ENCODE data around the gene SPAG17.

SPAG17 gene

DNA sequence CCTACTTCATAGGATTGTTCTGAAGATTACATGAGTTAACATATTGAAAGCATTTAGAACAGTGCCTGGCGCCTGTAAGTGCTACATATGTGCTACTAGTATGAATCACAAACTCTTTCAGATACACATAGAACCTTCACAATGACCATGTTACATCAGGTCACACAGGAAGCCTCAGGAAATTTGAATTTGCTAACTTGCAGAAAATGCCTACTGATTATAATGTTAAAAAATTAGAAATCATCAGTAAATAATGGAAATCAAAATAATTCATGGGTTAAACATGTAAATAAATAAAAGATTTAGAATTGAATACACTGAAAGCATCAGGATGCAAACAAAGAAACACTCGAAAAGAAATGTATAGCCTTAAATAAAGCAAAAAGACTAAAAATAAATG, 94.9 kb downstream of the SPAG17 start:
- Histone ChIP-seq H3K36me3 (ENCODE audit: low read depth) (no peaks in the 10 kb centered on the region), H3K9me3 (ENCODE audit: severe bottlenecking) (no peaks in the 10 kb centered on the region), H3K27ac (ENCODE audit: poor library complexity, severe bottlenecking) (no peak overlapping the region), H3K4me3 (ENCODE audit: severe bottlenecking) (no peak overlapping the region), H3K4me1 (ENCODE audit: insufficient read depth, poor library complexity, severe bottlenecking) (no peaks in the 10 kb centered on the region), H3K27me3 (ENCODE audit: insufficient read depth, poor library complexity, severe bottlenecking) (no peaks in the 10 kb centered on the region)
- DNase-seq (ENCODE audit: low spot score) (no peak), ATAC-seq (ENCODE audit: low read depth) (no peak)
- TF ChIP-seq, protein P1, sequence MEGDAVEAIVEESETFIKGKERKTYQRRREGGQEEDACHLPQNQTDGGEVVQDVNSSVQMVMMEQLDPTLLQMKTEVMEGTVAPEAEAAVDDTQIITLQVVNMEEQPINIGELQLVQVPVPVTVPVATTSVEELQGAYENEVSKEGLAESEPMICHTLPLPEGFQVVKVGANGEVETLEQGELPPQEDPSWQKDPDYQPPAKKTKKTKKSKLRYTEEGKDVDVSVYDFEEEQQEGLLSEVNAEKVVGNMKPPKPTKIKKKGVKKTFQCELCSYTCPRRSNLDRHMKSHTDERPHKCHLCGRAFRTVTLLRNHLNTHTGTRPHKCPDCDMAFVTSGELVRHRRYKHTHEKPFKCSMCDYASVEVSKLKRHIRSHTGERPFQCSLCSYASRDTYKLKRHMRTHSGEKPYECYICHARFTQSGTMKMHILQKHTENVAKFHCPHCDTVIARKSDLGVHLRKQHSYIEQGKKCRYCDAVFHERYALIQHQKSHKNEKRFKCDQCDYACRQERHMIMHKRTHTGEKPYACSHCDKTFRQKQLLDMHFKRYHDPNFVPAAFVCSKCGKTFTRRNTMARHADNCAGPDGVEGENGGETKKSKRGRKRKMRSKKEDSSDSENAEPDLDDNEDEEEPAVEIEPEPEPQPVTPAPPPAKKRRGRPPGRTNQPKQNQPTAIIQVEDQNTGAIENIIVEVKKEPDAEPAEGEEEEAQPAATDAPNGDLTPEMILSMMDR (IDR thresholded peaks at IDR 0.05; ENCODE audit: poor library complexity, severe bottlenecking) = no peak

DNA sequence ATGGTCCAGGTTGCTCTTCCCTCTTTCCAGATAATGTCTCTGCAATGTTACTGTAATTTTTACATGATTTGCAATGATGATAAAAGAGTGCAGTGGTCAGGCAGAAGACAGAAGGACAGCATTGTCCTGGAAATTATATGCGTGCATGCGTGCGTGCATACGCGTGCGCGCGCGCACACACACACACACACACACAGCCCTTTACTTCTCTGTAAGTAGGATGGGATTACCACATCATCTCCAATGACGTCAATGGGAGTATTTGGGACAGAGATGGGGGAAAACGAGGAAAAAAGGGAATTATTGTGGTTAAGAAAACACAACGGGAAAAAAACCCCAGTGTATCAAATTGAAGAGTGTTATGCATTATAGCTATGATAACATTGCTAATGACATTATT, 99.7 kb downstream of the SPAG17 start:
- H3K4me1 ChIP-seq (ENCODE audit: insufficient read depth, poor library complexity, severe bottlenecking) = no peaks in the 10 kb centered on the region
- H3K27me3 ChIP-seq (ENCODE audit: insufficient read depth, poor library complexity, severe bottlenecking) = no peaks in the 10 kb centered on the region
- H3K9me3 ChIP-seq (ENCODE audit: severe bottlenecking) = no peaks in the 10 kb centered on the region
- DNase-seq (ENCODE audit: low spot score) (no peak), ATAC-seq (ENCODE audit: low read depth) (no peak)
- no peaks in the 10 kb centered on the region for H3K36me3 ChIP-seq (ENCODE audit: low read depth)
- no peak overlapping the region for H3K4me3 ChIP-seq (ENCODE audit: severe bottlenecking)
- TF ChIP-seq, protein P1 (IDR thresholded peaks at IDR 0.05; ENCODE audit: poor library complexity, severe bottlenecking) = no peak
- H3K27ac ChIP-seq (ENCODE audit: poor library complexity, severe bottlenecking) = no peak overlapping the region

- H3K4me1 ChIP-seq (ENCODE audit: insufficient read depth, poor library complexity, severe bottlenecking) = no peaks in the 10 kb centered on the region
- ATAC-seq (ENCODE audit: low read depth) (no peak), DNase-seq (ENCODE audit: low spot score) (no peak)
- TF ChIP-seq, protein P1 (IDR thresholded peaks at IDR 0.05; ENCODE audit: poor library complexity, severe bottlenecking) = no peak
- no peak overlapping the region for H3K4me3 ChIP-seq (ENCODE audit: severe bottlenecking)
- H3K36me3 ChIP-seq (ENCODE audit: low read depth) = no peaks in the 10 kb centered on the region
- H3K27me3 ChIP-seq (ENCODE audit: insufficient read depth, poor library complexity, severe bottlenecking) = no peaks in the 10 kb centered on the region
- H3K27ac ChIP-seq (ENCODE audit: poor library complexity, severe bottlenecking) = no peak overlapping the region
- no peaks in the 10 kb centered on the region for H3K9me3 ChIP-seq (ENCODE audit: severe bottlenecking)
Measured at GRCh38 chr1:118084400-118084799, 100.6 kb downstream of the SPAG17 start.

GRCh38 chr1:118082984-118083383, 102.0 kb downstream of the SPAG17 start:
- Histone ChIP-seq H3K9me3 (ENCODE audit: severe bottlenecking) (no peaks in the 10 kb centered on the region), H3K27ac (ENCODE audit: poor library complexity, severe bottlenecking) (no peak overlapping the region), H3K4me1 (ENCODE audit: insufficient read depth, poor library complexity, severe bottlenecking) (no peaks in the 10 kb centered on the region), H3K4me3 (ENCODE audit: severe bottlenecking) (no peak overlapping the region), H3K36me3 (ENCODE audit: low read depth) (no peaks in the 10 kb centered on the region), H3K27me3 (ENCODE audit: insufficient read depth, poor library complexity, severe bottlenecking) (no peaks in the 10 kb centered on the region)
- DNase-seq (ENCODE audit: low spot score) (no peak), ATAC-seq (ENCODE audit: low read depth) (no peak)
- TF ChIP-seq, protein P1 (IDR thresholded peaks at IDR 0.05; ENCODE audit: poor library complexity, severe bottlenecking) = no peak

DNA sequence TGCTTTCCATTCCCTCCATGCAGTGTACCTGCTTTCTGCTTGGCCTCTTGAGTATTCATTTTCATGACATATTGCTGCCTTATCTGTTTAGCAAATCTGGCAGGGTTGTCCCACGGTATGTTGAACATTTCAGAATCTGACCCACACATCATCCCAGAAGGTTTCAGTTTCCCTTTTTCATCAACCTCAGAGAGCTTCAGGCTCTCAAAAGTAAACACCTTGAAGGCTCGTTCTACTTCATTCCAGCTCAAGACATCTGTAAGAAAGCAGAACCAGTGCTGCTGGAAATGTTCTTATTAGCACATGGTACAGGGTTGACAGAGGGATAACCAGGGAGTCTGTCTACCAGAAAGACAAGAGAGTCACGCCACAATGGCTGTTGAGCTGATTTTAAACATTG, 103.6 kb downstream of the SPAG17 start:
- Histone ChIP-seq H3K27ac (ENCODE audit: poor library complexity, severe bottlenecking) (no peak overlapping the region), H3K27me3 (ENCODE audit: insufficient read depth, poor library complexity, severe bottlenecking) (no peaks in the 10 kb centered on the region), H3K4me1 (ENCODE audit: insufficient read depth, poor library complexity, severe bottlenecking) (no peaks in the 10 kb centered on the region), H3K4me3 (ENCODE audit: severe bottlenecking) (no peak overlapping the region), H3K9me3 (ENCODE audit: severe bottlenecking) (no peaks in the 10 kb centered on the region), H3K36me3 (ENCODE audit: low read depth) (no peaks in the 10 kb centered on the region)
- no peak for ATAC-seq (ENCODE audit: low read depth)
- TF ChIP-seq, protein P1 (IDR thresholded peaks at IDR 0.05; ENCODE audit: poor library complexity, severe bottlenecking) = no peak
- DNase-seq (ENCODE audit: low spot score) = no peak
